NCI-H1105 (cell line): ENCODE results near the gene RIPK3.
"Not testable (repeated sequence)": the region's sequence is repeated elsewhere in the genome, so short reads cannot be mapped to it uniquely, and the experiment has no call there.

ENCODE experiments used
- DNase-seq: peaks from one replicate; lab custom pipeline; 2025; lab: John Stamatoyannopoulos, UW

Gene RIPK3

GRCh38 chr14:24339284-24340151 lies at the start of gene RIPK3:
Gene RIPK3, minus strand, starts transcription at chr14:24339991. Its CDS starts 165 bp downstream, at chr14:24339826.
- no peak for DNase-seq

GRCh38 chr14:24389226-24389848 lies 49.5 kb upstream of the RIPK3 start:
- DNase-seq = no peak

DNA sequence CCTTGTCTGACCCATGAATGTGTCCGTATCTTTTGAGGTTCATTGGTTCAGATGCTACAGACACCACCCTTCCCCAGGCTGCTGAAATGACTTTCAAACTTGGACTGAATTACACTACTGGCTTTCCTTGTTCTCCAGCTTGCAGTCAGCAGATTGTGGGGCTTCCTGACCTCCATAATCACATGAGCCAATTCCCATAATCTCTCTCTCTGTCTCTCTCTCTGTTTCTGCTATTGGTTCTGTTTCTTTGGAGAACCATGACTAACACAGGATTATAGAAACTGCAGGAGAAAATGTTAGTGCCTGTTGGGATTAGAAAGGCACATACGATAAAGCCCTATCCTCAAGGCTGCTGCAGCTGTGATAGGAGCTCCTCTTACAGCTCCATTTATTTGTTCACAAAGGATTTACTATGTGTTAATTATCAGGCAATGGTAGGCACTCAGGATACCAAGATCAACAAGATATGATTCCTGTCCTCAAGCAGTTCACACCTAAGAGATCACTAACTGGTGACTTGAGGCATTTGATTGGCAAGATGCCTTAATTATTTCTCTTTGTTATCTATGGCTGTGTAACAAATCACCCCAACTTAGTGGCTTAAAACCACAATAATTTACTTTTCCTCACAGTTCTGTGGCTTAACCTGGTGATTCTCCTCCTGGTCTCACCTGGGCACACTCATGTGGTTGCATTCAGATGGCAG lies 48.8 kb upstream of the RIPK3 start:
- no peak for DNase-seq

DNA sequence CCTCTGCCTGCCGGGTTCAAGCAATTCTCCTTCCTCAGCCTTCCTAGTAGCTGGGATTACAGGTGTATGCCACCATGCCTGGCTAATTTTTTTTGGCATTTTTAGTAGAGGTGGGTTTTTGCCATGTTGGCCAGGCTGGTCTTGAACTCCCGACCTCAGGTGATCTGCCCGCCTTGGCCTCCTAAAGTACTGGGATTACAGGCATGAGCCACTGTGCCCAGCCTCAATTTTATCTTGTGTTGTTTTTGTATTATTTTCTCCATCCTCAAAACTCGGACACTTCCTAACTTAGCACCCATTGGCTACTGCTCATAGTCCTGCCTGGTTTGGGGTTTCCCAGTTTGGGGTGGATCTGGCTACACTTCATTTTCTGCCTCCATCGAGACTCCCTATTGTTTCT lies 47.8 kb upstream of the RIPK3 start:
- not testable (repeated sequence) for DNase-seq

- DNase-seq = no peak
These were observed 47.2 kb upstream of the RIPK3 start for GRCh38 chr14:24387009-24387345.

DNA sequence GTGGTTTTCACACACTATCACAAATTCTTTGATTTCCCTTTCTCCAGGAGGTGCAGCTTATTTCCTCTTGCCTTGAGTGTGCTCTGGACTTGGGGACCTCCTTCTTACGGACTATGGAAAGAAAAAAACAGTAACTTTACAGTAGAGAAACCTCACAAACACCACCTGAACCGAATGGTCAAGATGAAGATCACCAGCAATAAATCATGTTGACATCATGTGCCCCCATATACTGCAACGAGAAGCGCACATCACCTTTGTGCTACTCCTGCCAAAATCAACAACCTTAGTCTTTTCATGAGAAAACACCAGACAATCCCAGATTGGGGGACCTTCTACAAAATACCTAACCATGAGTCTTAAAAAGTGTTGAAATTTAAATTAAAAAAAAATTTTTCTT lies 45.7 kb upstream of the RIPK3 start:
- no peak for DNase-seq

DNA sequence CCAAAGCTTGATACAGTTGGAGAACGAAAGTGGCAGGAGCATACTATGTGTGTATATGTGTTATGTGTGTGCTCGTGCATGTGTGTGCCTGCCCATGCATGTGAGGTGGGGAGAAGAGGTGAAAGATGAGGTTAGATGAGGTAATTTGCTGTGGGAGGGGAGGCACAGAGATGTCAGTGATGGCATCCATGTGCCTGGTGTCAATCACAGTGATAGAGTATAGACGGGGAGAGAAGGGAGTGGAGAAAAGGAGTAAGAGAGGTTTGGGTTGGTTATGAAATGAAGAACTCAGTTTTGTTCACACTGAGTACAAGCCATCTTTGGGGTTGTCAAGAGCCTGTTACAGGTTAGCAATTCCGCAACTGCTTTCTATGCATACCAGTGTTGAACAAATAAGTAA lies 44.4 kb upstream of the RIPK3 start:
- DNase-seq = no peak

GRCh38 chr14:24382064-24382371 lies 42.2 kb upstream of the RIPK3 start:
- no peak for DNase-seq

DNA sequence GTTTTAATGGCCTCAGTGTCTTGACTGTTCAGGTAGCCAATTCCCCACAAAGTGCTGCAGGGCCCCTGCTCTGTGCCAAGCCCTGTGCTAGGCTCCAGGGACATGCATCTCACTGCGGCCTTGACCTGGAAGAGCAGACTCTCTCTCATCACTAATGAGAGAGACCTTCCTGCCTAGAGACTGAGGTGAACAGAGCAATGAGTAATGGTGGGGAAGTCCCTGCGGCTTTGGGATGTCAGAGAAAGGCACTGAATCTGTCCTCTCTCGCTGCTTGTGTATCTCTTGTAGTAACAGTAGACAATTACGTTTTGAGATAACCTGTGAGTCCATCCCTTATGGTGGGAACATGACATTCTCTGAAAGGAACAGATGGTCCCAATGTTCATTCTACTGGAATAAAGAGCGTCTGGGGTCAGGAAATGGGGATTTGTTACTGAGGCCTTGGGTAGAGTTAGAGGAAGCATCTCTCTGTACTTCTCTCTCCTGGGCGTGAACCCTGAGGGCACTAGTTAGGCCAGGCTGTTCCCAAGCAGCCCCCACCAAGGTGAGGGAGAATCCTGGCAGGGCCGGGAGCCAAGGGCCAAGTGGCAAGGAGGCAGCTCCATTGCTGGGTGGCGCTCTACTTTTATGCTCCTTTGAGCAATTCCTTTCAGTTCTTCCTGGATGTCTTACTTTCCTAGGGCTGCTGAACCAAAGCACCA lies 41.7 kb upstream of the RIPK3 start:
- no peak for DNase-seq

DNA sequence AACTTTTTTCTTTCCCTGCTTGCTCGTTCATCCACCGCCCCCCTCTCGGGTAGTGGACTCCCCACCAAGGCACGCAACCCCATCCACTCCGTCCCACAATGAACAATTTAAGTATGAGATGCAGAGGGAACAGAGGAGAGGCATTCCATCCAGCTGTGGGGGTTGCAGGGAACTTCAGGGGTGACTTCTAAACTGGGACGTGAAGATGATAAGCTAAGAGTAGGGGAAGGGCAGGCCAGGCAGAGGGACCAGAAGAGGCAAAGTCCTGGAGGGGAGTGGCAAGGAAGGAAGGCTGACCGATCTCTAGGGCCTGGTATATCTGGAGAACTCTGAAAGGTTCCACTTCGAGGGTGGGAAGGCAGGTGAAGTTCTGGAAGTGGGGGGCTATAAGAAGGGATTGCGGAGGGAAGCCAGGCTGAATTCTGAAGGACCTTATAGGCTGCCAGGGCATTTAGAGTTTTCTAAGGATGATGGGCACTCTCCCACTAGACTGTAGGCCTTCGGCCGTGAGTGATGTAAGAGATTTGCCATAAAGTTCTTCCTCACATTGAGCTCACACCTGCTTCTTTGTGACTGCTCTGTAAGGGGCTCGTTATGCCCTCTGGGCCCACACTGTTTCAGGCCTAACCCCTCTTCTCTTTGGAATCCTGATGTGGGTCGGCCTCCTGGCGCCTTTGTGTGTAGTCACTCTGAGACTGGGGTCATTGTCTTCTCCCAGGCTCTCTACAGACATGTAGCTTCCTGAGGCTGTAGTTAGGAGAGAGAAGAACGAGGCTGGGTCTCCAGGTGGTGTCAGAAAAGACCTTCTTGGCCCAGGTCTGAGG lies 40.3 kb upstream of the RIPK3 start:
- DNase-seq = no peak

DNA sequence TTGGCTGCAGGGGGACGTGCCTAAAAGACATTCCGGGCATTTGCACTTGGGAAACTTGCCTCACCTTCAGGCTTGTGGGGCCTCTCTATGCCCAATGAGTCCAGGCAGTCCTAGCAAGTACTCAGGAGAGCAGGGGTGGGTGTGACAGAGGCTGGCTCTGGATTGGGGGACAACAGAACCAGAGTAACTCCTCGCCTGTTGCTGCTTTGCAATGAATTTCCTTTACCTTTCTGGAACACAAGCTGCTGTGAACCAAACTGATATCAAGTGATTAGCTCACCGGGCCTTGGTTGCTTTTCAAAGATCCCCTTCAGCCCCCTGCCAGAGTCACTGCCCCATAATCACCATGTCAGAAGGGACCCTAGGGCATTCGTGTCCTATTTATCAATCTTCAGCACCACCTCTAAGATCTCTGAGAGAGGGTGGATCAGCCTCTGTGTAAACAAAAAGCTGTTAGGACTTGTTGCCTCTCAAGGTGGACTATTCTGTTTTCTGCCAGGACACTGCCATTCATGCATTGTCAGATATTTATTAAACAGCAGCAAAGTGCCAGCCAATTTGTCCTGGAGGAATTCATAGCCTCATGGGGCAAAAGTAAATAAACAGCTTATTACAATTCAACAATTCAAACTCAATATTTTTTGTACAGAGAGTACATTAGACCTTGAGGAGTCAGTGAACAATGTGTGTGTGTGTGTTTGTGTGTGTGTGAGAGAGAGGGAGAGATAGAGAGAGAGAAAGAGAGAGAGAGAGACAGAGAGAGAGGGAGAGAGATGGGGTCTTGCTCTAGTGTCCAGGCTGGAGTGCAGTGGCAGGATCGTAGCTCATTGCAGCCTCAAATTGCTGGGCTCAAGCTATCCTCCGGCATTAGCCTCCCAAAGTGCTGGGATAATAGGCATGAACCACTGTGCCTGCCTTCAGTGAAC lies 39.5 kb upstream of the RIPK3 start:
- no peak for DNase-seq

GRCh38 chr14:24378327-24378726 lies 38.5 kb upstream of the RIPK3 start:
- DNase-seq = no peak

- no peak for DNase-seq
These were observed 37.9 kb upstream of the RIPK3 start for GRCh38 chr14:24377657-24378056.

GRCh38 chr14:24377126-24377525 lies 37.3 kb upstream of the RIPK3 start:
- DNase-seq = no peak

- DNase-seq = no peak
These were observed 36.8 kb upstream of the RIPK3 start for GRCh38 chr14:24376448-24377070.

DNA sequence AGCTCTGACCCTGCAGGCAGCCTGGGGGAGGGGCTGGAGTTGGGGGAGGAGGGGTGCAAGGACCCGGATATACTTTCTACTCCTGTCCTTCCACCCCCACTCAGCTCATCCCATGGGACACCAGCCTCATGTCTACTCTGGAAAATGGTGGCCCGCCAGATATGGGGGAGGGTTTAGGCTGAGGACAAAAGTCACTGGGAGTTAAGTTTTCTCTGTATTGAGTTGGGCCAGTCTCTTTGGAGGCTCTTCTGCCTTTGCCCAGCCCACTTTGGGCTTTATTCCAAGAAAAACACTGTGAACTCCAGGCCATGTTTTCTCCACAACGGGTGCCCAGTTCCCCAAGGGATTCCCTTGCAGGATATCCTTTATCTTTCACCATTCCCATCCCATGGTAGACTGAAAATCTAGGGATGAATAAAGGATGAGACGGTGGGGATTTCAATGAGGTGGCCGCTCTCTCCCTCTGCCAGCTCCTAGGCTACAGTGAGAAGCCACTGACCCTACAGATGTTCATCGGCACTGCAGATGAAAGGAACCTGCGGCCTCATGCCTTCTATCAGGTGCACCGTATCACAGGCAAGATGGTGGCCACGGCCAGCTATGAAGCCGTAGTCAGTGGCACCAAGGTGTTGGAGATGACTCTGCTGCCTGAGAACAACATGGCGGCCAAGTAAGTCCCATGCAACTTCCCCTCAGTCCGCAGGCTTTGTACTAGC lies 33.1 kb upstream of the RIPK3 start:
- DNase-seq = peak; percentile 5

GRCh38 chr14:24371605-24372004 lies 31.8 kb upstream of the RIPK3 start:
- not testable (repeated sequence) for DNase-seq

GRCh38 chr14:24370748-24371147 lies 31.0 kb upstream of the RIPK3 start:
- no peak for DNase-seq

DNA sequence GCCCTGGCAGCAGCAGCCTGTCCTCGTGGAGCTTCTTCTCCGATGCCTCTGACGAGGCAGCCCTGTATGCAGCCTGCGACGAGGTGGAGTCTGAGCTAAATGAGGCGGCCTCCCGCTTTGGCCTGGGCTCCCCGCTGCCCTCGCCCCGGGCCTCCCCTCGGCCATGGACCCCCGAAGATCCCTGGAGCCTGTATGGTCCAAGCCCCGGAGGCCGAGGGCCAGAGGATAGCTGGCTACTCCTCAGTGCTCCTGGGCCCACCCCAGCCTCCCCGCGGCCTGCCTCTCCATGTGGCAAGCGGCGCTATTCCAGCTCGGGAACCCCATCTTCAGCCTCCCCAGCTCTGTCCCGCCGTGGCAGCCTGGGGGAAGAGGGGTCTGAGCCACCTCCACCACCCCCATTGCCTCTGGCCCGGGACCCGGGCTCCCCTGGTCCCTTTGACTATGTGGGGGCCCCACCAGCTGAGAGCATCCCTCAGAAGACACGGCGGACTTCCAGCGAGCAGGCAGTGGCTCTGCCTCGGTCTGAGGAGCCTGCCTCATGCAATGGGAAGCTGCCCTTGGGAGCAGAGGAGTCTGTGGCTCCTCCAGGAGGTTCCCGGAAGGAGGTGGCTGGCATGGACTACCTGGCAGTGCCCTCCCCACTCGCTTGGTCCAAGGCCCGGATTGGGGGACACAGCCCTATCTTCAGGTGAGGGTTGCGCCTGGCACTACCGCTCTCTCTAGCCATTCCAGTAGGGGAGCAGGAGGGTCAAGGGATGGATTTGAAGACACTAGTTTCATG lies 30.3 kb upstream of the RIPK3 start:
- DNase-seq = no peak
